Fibroblast of lung (primary cell): ENCODE data around the gene MRPL24.

Experiments
- EZH2 ChIP-seq: IDR thresholded peaks from 2 replicates; pipeline ENCODE4 v1.5.1; 2012; ENCODE audit warnings: low read length, control low read depth, mild to moderate bottlenecking; ENCODE audit errors: missing control alignments
- TF ChIP-seq, protein P1 (sequence below), 2 donors: IDR thresholded peaks in 1 of 2; conservative IDR thresholded peaks in 1 of 2; 1 replicate in 1 of 2; 2 replicates in 1 of 2; pipeline ENCODE4 v1.5.1; 2011 to 2012; ENCODE audit warnings: low read length in 2 of 2, control low read depth in 1 of 2, inconsistent platforms in 1 of 2, low read depth in 1 of 2, mild to moderate bottlenecking in 1 of 2

DNA sequence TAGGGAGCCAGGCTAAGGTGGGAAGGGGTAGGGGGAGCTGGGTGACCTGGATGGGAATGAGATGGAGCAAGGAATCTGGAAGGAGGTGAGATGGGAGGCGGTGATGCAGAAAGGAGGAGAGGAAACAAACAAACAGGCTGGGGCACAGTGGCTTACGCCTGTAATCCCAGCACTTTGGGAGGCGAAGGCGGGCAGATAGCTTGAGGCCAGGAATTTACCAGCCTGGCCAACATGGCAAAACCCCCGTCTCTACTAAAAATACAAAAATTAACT is 46.3 kb downstream of the MRPL24 start:
- TF ChIP-seq, protein P1, sequence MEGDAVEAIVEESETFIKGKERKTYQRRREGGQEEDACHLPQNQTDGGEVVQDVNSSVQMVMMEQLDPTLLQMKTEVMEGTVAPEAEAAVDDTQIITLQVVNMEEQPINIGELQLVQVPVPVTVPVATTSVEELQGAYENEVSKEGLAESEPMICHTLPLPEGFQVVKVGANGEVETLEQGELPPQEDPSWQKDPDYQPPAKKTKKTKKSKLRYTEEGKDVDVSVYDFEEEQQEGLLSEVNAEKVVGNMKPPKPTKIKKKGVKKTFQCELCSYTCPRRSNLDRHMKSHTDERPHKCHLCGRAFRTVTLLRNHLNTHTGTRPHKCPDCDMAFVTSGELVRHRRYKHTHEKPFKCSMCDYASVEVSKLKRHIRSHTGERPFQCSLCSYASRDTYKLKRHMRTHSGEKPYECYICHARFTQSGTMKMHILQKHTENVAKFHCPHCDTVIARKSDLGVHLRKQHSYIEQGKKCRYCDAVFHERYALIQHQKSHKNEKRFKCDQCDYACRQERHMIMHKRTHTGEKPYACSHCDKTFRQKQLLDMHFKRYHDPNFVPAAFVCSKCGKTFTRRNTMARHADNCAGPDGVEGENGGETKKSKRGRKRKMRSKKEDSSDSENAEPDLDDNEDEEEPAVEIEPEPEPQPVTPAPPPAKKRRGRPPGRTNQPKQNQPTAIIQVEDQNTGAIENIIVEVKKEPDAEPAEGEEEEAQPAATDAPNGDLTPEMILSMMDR (conservative IDR thresholded peaks at IDR 0.05 in 1 of 2, IDR thresholded peaks at IDR 0.05 in 1 of 2; ENCODE audit: low read depth in 1 of 2, low read length in 2 of 2): no peak
- no peak for TF ChIP-seq EZH2
